Neural cell (in vitro differentiated cells): ENCODE measurements around the gene ELMO1.

Source experiments
- EZH2 ChIP-seq: fragments of 200-600, 300-800 bp; shearing (Covaris generic), sonication (generic); IDR thresholded peaks from 2 replicates; pipeline ENCODE4 v1.6.1; 2014; ENCODE audit warnings: antibody characterized with exemption, low read length, borderline replicate concordance, mild to moderate bottlenecking; ENCODE audit not compliant: insufficient read depth, poor library complexity, severe bottlenecking
- RAD21 ChIP-seq: fragments of 450-650 bp; conservative IDR thresholded peaks from 2 replicates; pipeline ENCODE4 v1.6.1; 2014; ENCODE audit warnings: antibody characterized with exemption, mild to moderate bottlenecking, moderate library complexity
- REST ChIP-seq: IDR thresholded peaks from 2 replicates; pipeline ENCODE4 v1.6.1; 2012; ENCODE audit warnings: borderline replicate concordance
- TAF1 ChIP-seq: IDR thresholded peaks from 2 replicates; pipeline ENCODE4 v1.6.1; 2012; ENCODE audit warnings: low read depth
- TF ChIP-seq, protein P1 (sequence below): fragments of 450-650 bp; IDR thresholded peaks from 2 replicates; pipeline ENCODE4 v1.5.1; 2014; ENCODE audit warnings: antibody characterized with exemption, mild to moderate bottlenecking, moderate library complexity; ENCODE audit not compliant: poor library complexity, severe bottlenecking

DNA sequence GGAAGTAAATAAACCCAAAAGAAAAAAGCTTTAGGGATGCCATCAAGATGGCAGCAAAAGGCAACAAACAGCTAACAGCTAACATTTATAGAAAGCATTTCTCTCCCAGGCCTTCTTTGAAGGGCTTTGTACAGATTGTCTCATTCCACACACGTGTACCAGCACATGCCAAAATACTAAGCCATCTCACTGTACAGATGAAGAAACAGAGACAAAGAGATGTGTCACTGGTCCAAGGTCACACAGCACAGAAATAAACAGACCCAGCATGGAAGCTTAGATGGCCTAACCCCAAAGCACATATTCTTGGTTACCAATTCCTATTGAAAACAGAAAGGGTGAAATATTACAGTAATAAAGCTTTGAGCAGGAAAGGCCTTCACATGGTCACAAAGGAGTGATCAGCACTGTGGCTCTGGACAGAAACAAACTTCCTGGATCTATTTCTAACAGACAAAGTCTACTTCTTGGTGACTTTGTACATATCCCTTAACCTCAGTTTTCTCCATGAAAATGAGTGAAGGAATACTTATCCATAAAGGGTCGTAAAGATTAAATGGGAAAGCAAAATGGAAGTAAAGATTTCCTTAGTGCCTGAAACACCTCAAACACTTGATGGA is 346.0 kb downstream of the ELMO1 start:
- no peak for TF ChIP-seq TAF1
- TF ChIP-seq, protein P1, sequence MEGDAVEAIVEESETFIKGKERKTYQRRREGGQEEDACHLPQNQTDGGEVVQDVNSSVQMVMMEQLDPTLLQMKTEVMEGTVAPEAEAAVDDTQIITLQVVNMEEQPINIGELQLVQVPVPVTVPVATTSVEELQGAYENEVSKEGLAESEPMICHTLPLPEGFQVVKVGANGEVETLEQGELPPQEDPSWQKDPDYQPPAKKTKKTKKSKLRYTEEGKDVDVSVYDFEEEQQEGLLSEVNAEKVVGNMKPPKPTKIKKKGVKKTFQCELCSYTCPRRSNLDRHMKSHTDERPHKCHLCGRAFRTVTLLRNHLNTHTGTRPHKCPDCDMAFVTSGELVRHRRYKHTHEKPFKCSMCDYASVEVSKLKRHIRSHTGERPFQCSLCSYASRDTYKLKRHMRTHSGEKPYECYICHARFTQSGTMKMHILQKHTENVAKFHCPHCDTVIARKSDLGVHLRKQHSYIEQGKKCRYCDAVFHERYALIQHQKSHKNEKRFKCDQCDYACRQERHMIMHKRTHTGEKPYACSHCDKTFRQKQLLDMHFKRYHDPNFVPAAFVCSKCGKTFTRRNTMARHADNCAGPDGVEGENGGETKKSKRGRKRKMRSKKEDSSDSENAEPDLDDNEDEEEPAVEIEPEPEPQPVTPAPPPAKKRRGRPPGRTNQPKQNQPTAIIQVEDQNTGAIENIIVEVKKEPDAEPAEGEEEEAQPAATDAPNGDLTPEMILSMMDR = no peak
- TF ChIP-seq RAD21 = no peak
- TF ChIP-seq REST = no peak
- TF ChIP-seq EZH2 = no peak
